ENCODE data around the gene CTU2.
A peak's percentile ranks its signal among the peaks of the same experiment; 100 is the strongest.

CTU2 gene

GRCh38 chr16:88681709-88682451, 24.4 kb upstream of the CTU2 start:
- peak; percentile 89 to 97 for DNase-seq

- peak in 1 of 2 donors; percentile 41 for DNase-seq
These were observed 21.6 kb upstream of the CTU2 start for GRCh38 chr16:88684569-88685155.

- peak; percentile 68 to 83 for DNase-seq
These were observed 20.9 kb upstream of the CTU2 start for GRCh38 chr16:88685156-88686061.

GRCh38 chr16:88686062-88686438, 20.3 kb upstream of the CTU2 start:
- DNase-seq: peak in 1 of 2 donors; percentile 44

- DNase-seq: peak; percentile 94 to 99
These were observed 19.7 kb upstream of the CTU2 start, which contains the start of gene SNAI3 for GRCh38 chr16:88686439-88687253. Gene SNAI3 (minus strand): TSS chr16:88686507. CDS start chr16:88686406, 101 bp downstream.

GRCh38 chr16:88687254-88687576, 19.1 kb upstream of the CTU2 start:
- no peak for DNase-seq

- no peak for DNase-seq
These were observed 18.7 kb upstream of the CTU2 start for GRCh38 chr16:88687676-88688012.

- DNase-seq: no peak
These were observed 18.1 kb upstream of the CTU2 start for GRCh38 chr16:88688013-88688778.

GRCh38 chr16:88690341-88691128, 15.8 kb upstream of the CTU2 start:
- peak in 1 of 2 donors; percentile 31 for DNase-seq

GRCh38 chr16:88691129-88691813, 15.0 kb upstream of the CTU2 start:
- DNase-seq: no peak

- DNase-seq: peak; percentile 86 to 97
These were observed 14.3 kb upstream of the CTU2 start for GRCh38 chr16:88691924-88692560.

- no peak for DNase-seq
These were observed 13.4 kb upstream of the CTU2 start for GRCh38 chr16:88692861-88693260.

GRCh38 chr16:88693420-88694177, 12.7 kb upstream of the CTU2 start:
- DNase-seq: no peak

- no peak for DNase-seq
These were observed 11.8 kb upstream of the CTU2 start for GRCh38 chr16:88694221-88695087.

- DNase-seq: peak in 1 of 2 donors; percentile 77
These were observed 11.1 kb upstream of the CTU2 start for GRCh38 chr16:88695218-88695617.

GRCh38 chr16:88695753-88696152, 10.6 kb upstream of the CTU2 start:
- DNase-seq: no peak

- DNase-seq: no peak
These were observed 9.9 kb upstream of the CTU2 start for GRCh38 chr16:88696441-88696840.
